Astrocyte of the spinal cord (primary cell): Measurements from ENCODE around the gene GRID1.

Experiments used
- DNase-seq: peaks from one replicate; pipeline ENCODE4 v3.0.0; 2011; ENCODE audit warnings: low read depth, low spot score
- H3K4me3 ChIP-seq: 2 replicates; pipeline ENCODE4 v1.5.1; 2011; ENCODE audit warnings: low read depth, mild to moderate bottlenecking, low read length, moderate library complexity
- CTCF ChIP-seq: IDR thresholded peaks from 2 replicates; pipeline ENCODE4 v1.5.1; 2012; ENCODE audit warnings: low read depth, mild to moderate bottlenecking, low read length, inconsistent platforms
- in situ Hi-C: cut with HindIII; loops from 2 replicates; pipeline ENCODE4 v1.10.0; 2017; ENCODE audit warnings: low sequenced_read_pairs

The GRID1 gene

GRCh38 chr10:86287966-86288579 lies 78.5 kb downstream of the GRID1 start:
- no peak overlapping the region for H3K4me3 ChIP-seq
- no peak for DNase-seq
- in situ Hi-C loops: no loop called here
- no peak for TF ChIP-seq CTCF

- in situ Hi-C loops: no loop called here
- H3K4me3 ChIP-seq: no peak overlapping the region
- no peak for DNase-seq
- TF ChIP-seq CTCF: no peak
Observed at GRCh38 chr10:86287110-86287793, 79.3 kb downstream of the GRID1 start.

- no peak for TF ChIP-seq CTCF
- no peak overlapping the region for H3K4me3 ChIP-seq
- in situ Hi-C loops: no loop called here
- no peak for DNase-seq
Observed at GRCh38 chr10:86286236-86287109, 80.1 kb downstream of the GRID1 start.

GRCh38 chr10:86285136-86285790 lies 81.3 kb downstream of the GRID1 start:
- no peak for DNase-seq
- in situ Hi-C loops: no loop called here
- no peak for TF ChIP-seq CTCF
- no peak overlapping the region for H3K4me3 ChIP-seq

GRCh38 chr10:86284355-86285105 lies 82.1 kb downstream of the GRID1 start:
- DNase-seq: no peak
- no peak overlapping the region for H3K4me3 ChIP-seq
- TF ChIP-seq CTCF: no peak
- in situ Hi-C loops: no loop called here
